Right lobe of liver (tissue), 4 donors: ENCODE data around the gene NIT1.
A peak's percentile ranks its signal among the peaks of the same experiment; 100 is the strongest.

Experiments
- CTCF ChIP-seq, 4 donors: fragments of 200-600 bp in 3 of 4; fragments of 450-650 bp in 1 of 4; IDR thresholded peaks; one replicate each; pipeline versions ENCODE4 v1.5.1 to v1.8.0; 2016 to 2022; ENCODE audit warnings: antibody characterized with exemption in 4 of 4, mild to moderate bottlenecking in 2 of 4
- POLR2A ChIP-seq: fragments of 450-650 bp; IDR thresholded peaks from one replicate; pipeline ENCODE4 v1.6.1; 2017; ENCODE audit warnings: antibody characterized with exemption, mild to moderate bottlenecking
- donor health status: DM: no; HTN: no; CAD: no.
- donor health status: DM: no; HTN: no; CAD: no.
- donor health status: DM: no; HTN: yes; CAD: no.

GRCh38 chr1:161132410-161133219 lies 14.7 kb downstream of the NIT1 start, which contains the start of gene DEDD:
- TF ChIP-seq CTCF (IDR thresholded peaks at IDR 0.05) (no peak), POLR2A (peak; percentile 69)
